NCI-H146 treated with DMSO at 0.1 percent for 48 hours (cell line): ENCODE measurements around the gene ANKRD44.

Experiments
- DNase-seq: peaks from one replicate; lab custom pipeline; 2025; ENCODE audit not compliant: unreplicated experiment; lab: John Stamatoyannopoulos, UW

ANKRD44 gene

DNA sequence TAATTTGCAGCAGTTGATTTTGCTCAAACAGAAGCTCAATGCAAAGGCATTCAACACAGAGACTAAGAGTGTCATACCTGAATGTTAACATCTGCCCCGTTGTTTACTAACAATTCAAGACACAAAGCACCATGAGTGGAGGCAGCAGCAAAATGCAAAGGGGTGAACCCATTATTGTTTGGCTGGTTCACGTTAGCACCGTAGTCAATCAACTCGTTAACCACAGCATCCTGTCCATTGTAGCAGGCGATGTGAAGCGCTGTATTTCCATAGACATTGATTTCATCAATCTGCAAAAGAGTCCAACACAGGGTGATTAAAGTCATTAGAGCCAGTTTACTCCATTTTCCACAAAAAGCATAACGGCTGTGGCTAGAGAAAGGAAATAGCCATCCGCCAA lies 189.3 kb downstream of the ANKRD44 start:
- no peak for DNase-seq

DNA sequence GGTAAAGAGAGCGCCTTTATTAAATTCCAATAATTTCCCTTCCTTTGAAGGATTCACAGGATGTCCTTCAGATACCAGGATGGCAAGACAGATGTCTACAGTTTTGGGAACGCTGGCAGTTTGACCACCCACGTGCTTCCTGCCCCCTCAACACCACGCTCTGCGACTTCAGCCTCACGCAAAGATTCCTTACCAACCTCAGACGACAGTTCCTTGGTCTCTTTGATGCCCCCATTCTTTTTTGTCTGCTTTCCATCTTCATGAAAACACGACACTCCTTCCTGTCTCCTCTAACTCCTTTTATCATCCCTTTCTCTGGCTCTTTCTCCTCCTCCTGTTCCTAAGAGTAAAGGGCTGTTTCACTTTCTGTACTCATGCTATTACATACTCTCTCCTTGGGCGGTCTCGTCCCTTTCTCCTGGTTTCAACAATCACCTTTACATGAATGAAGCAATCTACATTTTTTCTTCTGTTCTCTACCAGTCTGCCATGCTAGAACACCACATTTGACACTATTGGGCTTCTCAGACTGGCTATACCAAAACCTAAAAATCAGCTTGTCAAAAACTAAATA lies 194.2 kb downstream of the ANKRD44 start:
- DNase-seq = no peak

DNA sequence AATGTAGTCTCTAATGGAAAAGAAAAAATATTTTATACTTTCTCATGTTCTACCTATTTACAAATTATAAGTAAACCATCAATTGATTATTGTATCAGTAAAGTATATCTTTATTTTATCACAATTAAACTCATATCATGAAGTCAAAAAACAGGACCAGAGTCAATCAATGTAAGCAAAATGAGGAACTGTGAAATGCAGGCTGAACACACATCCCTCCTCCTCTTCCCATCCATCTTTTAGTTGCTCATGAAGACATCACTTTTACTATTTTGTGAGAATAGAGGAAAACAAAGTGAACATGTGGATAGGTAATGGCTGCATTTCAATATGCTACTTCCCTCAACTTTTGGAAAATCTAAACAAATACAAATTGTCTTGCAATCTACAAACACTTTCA lies 195.3 kb downstream of the ANKRD44 start:
- no peak for DNase-seq

DNA sequence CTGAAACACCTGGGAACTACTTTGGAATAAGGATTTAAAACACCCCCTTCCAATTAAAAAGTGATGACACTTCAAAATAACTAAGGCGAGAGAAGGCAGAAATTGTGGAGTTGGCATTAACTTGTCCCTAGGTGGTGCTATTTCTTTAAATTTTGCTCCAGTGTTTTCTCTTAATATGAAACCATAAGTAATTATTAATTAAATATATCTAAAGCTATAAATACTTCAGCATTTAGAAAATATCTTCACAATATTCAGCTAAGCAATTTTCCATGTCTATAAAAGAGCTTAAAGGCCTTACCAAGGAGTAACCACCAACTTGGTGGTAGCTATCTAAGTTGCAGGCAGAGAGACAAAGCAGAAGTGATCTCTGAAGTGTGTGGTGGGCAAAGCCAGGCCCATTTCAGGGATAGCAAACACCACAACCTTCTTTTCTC lies 197.3 kb downstream of the ANKRD44 start:
- DNase-seq = no peak

DNA sequence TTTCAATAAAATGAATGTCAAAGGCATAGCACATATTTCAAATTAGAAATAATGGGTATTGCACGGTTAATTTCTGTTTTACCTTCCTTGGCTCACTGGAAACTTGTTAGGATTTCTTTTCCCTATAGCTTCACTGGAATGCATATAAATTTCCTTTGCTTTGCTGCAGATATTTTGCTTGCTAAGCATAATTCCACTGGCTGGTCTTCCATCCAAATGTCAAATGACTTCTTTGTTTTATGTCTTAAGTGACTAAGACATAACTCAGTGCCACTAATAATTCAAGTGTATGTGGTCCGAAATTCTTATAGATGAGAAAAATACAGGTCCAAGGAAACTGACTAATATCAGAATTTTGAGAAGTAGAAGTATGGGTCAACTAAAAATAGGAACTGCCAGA lies 201.3 kb downstream of the ANKRD44 start:
- DNase-seq = no peak

DNA sequence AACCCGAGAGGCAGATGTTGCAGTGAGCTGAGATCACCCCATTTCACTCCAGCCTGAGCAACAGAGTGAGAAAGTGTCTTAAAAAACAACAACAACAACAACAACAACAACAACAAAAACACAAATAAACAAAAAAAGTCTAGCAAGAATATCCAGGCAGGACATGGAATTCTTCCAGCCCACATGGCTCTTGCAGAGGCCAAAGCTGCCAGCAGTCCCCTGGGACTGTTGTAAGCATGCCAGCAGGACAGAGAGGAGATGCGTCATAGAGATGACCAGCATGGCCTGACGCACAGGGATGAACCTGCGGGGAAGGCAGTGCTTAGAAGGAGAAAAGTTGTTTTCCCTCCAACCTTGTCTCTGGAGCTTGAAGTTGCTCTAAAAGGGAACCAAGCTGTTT lies 201.8 kb downstream of the ANKRD44 start:
- no peak for DNase-seq

DNA sequence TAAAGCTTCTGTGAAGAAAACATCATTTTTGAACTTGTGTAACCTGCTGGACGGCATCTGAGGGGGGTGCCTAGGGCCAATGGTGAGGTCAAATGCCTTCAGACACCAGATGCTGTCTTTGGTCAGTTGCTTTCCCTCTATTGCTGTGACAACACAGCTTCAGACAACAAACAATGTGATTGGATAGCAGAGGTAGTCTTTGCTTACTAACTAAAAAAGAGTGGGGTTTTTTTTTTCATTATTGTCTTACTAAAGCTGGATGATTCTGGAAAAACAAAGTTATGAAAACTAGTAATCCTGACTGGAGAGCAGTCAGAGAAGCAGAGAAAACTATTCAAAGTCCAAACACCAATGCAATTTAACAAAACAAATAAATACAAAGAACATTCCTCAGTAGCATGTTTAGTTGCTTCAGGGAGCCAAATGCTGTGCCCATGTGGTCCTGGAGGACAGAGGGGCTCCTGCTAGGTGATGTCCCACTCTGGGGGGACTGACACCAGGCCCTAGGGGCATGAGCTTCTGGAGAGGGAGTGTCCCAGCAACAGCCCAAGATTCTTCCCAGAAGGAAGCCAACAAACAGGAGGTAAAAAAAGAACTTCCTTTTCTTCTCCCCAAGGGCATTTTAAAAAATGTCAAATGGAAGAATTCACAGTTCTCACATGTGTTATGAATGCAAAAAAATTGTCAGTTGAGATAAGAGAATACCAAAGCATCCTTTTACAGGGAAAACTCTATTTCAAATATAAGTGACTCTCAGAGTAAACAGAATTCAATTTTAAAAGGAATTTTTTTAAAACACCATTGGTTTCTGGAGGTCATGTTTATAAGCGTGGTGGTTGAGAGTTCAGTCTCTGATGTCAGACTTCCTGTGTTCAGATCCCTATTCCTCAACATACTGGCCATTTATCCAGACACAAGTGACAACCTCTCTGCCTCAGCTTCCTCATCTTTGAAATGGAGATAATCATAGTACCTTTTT lies 203.0 kb downstream of the ANKRD44 start:
- DNase-seq = no peak

DNA sequence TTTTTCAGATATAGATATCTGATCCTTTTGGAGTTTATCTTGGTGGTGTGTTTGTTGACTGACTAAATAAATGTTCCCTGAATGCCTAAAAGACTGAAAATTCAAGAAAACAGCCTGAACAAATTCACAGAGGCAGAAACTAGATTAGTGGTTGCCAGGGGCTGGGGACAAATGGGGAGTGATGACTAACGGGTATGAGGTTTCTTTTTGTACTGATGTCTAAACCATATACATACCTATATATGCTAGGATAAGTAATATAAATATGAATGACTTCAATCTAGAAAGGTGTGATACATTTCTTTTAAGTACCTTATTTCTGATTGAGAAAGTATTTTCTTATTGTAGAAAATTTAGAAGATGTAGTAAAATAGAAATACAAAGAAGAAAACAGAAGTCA lies 207.2 kb downstream of the ANKRD44 start:
- DNase-seq = no peak

DNA sequence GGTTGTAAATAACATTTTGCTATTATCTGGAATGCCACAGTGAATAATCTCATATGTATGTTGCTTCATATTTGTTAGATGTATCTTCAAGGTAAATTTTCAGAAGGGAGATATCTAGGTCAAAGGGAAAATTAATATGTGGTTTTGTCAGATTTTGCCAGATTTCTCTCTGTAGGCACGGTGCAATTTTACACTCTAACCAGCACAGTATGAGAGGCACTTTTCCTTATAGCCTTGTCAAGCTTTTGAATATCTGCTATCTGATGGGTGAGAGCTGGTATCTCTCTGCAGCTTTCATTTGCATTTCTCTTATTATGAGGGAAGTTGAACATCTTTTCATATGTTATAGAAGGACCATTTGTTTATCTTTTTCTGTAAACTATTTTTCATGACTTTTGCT lies 208.3 kb downstream of the ANKRD44 start:
- no peak for DNase-seq

DNA sequence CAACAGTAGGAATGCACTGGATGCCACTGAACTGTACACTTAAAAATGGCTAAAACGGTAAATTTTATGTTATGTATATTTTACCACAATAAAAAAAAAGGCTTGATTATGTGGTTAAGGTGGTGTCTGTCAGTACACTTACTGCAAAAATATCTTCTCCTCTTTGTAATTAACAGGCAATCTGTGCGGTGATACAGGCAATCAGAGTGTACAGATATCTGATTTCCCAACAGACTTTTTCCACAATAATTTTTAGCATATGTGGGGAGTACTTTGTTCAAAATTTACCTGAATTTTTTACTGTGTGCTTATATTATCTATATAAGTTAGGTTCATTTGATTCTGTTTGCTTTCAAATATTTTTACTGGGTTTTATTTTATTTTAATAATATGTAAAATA lies 209.1 kb downstream of the ANKRD44 start:
- DNase-seq = no peak

DNA sequence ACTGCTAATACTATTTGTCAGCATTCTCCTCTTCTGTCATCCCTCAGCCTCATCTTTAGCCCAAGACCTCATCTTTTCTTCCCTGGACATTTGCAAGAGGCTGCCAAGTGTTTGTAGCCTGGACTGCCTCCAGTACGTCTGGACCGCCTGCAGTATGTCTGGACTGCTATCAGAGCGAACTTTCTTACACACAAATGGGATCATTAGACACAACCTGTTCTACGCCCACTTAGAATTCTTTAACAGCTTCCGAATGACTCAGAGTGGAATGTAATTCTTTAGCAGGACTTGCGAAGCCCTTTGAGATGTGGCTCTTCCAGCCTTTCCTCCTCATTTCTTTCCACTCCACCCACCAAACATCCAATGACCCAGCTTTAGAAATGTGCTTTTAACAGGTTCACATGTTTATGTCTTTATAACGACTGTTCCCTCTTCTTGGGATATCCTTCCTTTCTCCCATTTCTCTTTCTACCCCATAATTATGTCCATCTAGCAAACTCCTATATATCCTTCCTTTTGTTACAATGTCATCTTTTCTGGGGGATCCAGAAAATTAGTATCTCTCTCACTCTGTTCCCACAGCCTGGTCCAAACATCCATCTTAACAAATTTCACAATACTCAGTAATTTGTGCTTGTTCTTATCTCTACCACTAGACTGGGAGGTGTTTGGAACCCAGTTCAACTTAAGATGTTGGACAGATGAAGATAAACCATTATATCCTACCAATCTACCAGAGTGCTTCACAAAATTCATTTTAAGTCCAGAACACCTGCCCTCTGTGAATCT lies 212.8 kb downstream of the ANKRD44 start:
- no peak for DNase-seq

DNA sequence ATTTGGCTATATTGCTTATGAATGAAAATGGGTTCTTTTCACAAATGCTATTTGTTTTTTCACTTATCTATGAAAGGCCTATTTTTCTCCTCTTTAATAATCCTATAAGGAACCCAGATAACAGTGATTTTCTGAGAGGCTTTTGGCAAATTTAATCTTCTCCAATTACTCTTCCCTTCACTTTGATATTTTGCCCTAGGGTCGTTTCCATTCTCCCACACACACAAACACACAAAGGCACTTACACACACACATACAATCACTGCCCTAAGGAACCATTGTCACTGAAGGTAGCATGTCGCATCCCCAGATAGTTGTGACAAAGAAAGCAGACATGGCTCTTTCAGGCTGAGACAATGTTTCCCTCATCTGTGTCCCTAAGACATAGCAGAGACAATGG lies 213.9 kb downstream of the ANKRD44 start:
- DNase-seq = no peak

DNA sequence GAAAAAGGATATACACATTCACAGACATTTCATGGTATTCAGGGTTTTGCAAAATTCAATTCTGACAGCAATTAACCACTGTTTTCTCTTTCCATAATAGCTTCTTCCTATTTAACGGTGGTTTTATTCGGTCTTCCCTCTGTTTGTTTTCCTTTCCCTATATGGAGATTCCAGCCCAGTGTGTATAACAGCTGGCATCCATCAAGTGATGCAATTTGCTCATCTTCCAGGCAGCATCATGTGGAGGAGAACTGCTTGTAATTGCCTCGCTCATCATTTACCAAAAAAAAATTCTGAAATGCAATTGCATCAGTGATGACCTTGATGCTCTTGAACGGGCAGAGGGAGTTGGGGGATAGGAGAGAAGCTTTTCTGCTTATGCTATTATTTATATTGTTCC lies 218.1 kb downstream of the ANKRD44 start:
- DNase-seq = peak; percentile 64

DNA sequence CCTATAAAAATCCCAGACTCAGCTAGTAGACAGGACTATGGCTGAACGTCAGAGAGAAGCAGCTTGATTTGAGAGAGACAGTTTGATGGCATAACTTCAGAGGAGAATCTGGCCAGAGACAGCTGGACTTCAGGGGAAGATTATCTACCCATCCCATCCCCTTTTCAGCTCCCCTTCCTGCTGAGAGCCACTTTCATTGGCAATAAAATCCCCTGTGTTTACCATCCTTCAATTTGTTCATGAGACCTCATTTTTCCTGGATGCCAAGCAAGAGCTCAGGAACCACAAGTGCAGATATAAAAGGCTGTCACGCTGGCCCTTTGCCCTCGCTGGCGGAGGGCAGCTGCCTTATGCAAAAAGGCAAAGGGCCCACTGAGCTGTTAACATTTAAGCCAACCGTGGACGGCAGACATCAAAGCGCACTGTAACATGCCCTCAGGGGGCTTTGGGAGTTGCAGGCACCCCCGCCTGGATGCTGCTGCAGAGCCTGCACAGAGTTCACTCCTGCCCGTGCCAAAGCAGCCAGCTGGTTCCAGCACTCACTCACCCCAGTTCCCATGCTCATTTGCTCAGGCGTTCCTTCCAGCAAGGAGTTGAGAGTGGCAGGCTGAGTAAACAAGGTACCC lies 219.7 kb downstream of the ANKRD44 start:
- no peak for DNase-seq

DNA sequence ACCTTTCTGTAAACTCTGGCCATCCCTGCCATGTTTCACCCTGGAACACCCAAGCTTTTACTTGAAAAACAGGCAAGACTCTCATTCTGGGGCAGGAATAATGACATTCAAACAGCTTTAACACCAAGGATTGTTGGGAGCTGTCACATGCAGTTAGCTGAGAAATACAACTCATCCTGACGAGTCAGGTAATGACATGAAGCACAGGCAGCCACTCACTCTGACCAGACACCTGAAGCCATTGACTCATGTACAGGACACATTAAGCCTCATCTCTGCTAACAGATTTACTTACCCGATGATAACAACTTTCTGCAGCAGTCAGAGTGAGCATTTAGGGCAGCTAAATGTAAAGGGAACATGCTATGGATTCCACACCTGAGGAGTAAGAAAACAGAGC lies 220.9 kb downstream of the ANKRD44 start:
- DNase-seq = no peak

DNA sequence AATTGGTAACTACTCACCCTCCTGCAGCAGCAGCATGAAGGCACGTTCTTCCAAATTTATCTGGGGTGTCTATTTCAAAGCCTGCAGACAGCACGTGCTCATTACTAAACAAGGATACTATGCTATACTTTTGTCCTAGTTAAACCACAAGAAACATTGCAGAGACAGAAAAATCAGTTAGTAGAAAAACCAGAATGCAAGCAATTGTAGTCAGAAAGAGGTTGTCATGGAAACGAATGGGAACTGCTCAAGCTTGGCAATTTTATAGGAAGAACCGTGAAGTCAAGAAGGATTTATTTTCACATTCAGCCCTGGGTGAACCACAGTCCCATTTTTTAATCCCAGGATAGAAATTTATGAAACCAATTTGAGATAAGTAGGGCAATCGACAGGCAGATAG lies 221.9 kb downstream of the ANKRD44 start:
- DNase-seq = no peak

DNA sequence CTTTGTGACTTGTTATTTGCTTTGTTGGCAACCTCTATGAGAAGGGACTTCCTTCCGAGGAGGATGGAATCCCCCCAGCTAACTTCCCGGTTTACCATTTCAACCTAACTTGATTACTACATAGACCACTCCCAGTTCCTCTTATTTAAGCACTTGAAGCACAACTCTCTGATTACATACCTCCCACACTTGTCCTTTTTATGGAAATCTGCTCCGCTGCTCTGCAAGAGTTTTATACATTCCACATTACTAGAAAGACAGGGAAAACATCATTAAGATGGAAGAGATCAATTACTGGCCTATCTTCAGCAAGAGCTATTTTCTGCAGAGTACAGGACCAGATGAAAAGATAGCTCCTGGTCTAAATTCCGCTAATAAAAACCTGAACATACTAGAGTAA lies 224.1 kb downstream of the ANKRD44 start:
- no peak for DNase-seq

DNA sequence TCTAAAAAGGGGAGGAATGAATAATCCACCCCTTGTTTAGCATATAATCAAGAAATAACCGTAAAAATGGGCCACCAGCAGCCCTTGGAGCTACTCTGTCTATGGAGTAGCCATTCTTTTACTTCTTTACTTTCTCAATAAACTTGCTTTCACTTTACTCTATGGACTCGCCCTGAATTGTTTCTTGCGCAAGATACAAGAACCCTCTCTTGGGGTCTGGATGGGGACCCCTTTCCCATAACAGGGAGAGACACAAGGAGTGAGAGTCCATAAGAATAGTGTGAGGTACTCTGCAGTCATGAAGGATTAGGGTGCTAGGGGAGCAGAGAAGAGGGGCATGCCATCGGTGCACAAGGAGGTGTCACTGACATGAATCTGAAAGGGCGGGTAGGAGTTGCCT lies 224.9 kb downstream of the ANKRD44 start:
- DNase-seq = no peak

DNA sequence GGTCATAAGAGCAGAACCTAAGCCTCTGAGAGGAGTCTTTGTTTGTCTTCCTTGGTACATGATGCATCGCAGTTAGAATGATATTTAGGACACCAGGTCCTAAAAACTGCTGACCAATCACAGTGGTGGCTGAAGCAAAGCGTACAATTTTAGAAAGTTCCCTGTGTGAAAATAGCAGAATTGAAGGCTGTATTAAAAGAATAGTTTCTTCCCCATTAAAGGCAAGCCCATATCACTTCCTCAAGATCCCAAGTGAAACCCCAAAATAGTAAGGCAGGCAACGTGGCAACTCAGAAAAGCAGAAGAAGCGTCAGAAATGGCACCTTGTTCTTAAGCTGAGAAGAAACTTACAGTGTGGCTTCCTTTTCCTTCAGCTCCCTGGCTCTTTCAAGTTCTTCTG lies 229.3 kb downstream of the ANKRD44 start:
- no peak for DNase-seq

DNA sequence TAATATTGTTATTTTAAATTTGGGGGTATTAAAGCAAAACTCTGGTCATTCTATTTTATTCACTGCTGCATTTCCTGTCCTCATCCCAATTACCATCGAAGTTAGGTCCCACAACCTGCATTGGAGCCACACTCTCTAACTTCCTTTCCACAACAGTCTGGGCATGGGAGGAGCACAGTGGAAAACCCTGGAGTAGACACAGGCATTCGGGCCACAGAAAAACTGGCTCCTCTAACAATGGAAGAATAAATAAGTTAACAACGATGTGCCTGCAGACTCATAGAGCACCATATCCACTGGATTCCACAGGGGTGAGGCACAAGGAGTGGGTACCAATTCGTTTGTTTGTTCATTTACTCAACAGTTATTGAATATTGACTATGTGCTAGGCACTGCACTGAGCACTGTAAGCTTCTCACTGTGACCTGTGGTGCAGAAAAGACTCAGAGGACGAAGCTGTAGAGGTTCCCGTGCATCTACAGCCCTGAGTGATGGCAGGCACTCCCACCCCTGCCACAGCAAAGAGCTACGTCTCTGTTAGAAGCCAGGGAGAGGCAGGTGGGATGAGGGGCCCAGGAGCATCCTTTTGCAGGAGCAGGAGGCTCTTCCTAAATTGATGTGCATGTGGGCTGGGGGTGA lies 229.9 kb downstream of the ANKRD44 start:
- DNase-seq = no peak
